Ovary (tissue), 9 donors: Measurements from ENCODE around the gene ACACB. TPM values are rescaled to one million over a fixed set of nuclear protein-coding genes. Genes with fewer than 3 reads are reported as not detected.

Experiments used
- DNase-seq, 5 donors: peaks; one replicate each; pipeline ENCODE4 v3.0.0-alpha.2; 2019 to 2020
- H3K27ac ChIP-seq, 2 donors: fragments of 200-600 bp; one replicate each; pipeline versions ENCODE4 v1.5.1 to v1.8.0; 2019 to 2022
- H3K27me3 ChIP-seq: fragments of 200-600 bp; one replicate; pipeline ENCODE4 v1.8.0; 2022
- H3K36me3 ChIP-seq: fragments of 200-600 bp; sonication (generic); one replicate; pipeline ENCODE4 v1.5.1; 2019
- H3K4me1 ChIP-seq: one replicate; pipeline ENCODE4 v1.8.1; 2013; ENCODE audit warnings: mild to moderate bottlenecking, moderate library complexity; ENCODE audit not compliant: insufficient read depth
- H3K4me3 ChIP-seq: fragments of 200-600 bp; sonication (generic); one replicate; pipeline ENCODE4 v1.5.1; 2017
- H3K9me3 ChIP-seq, 2 donors: fragments of 200-600 bp in 1 of 2; sonication (generic) in 1 of 2; one replicate each; pipeline versions ENCODE4 v1.5.1 to v1.8.1; 2013 to 2019; ENCODE audit warnings: mild to moderate bottlenecking in 1 of 2, moderate library complexity in 1 of 2
- EP300 ChIP-seq: sonication (generic); formaldehyde crosslinking; IDR thresholded peaks from one replicate; pipeline ENCODE4 v1.6.1; 2017; ENCODE audit warnings: antibody characterized with exemption
- POLR2A ChIP-seq: fragments of 450-650 bp; IDR thresholded peaks from one replicate; pipeline ENCODE4 v1.6.1; 2017; ENCODE audit warnings: antibody characterized with exemption, mild to moderate bottlenecking, moderate library complexity
- WGBS, 3 donors: extraction: QIAGEN DNeasy Blood & Tissue Kit in 1 of 3; methylation state at CpG; one replicate each; pipeline versions ENCODE4 v1.1.5 to v1.1.7; 2013 to 2017; 5-methylcytosine and 5-hydroxymethylcytosine counted together
- intact Hi-C, 4 donors: fragments of 100-400 bp; cut with DNase I; formaldehyde crosslinking; loops; one replicate each; pipeline versions ENCODE4 v1.11.0 to v1.15.1; 2022 to 2023
- polyA plus RNA-seq, 2 donors: library from polyadenylated mRNA; stranded (reverse); fragments of 200-250 nt in 1 of 2; fragments of 350-450 nt in 1 of 2; fragmentation: Illumina TruSeq in 1 of 2; extraction: RNeasy Lipid Tissue Mini Kit (QIAGEN cat#74804) in 1 of 2; gene quantifications; one replicate each; pipeline ENCODE4 v1.2.3, GENCODE V29; 2013 to 2014
- total RNA-seq, 7 donors: library from RNA; depleted of rRNA in 2 of 7; stranded (reverse); fragments of >200 nt in 2 of 7; fragmentation: NEBNext Ultra II Directional in 3 of 7; extraction: Animal tissue kit (Norgen Biotek cat#: 25700) in 3 of 7; gene quantifications; one replicate each; pipeline versions ENCODE4 v1.1.0 to v1.2.4, GENCODE V29; 2016 to 2023
- TF ChIP-seq, protein P1 (sequence below), 3 donors: fragments of 450-650 bp in 2 of 3; fragments of 200-600 bp in 1 of 3; IDR thresholded peaks; one replicate each; pipeline versions ENCODE4 v1.5.1 to v1.8.0; 2016 to 2022; ENCODE audit warnings: antibody characterized with exemption in 3 of 3, mild to moderate bottlenecking in 1 of 3
- donor health status: DM: no; HTN: no; CAD: no; lungs with moderate emphysema.
- donor health status: DM: no; HTN: no; CAD: no.
- donor health status: Bipolar disorder and iron deficiency.
- donor health status: DM: yes; HTN: yes; CAD: no.
- donor health status: DM: no; HTN: no; CAD: no.
- donor health status: DM: yes; HTN: yes; CAD: no.

The ACACB gene
- total and polyA plus RNA-seq, 9 donors: 20.5 to 56.5 (median 40.4) TPM

DNA sequence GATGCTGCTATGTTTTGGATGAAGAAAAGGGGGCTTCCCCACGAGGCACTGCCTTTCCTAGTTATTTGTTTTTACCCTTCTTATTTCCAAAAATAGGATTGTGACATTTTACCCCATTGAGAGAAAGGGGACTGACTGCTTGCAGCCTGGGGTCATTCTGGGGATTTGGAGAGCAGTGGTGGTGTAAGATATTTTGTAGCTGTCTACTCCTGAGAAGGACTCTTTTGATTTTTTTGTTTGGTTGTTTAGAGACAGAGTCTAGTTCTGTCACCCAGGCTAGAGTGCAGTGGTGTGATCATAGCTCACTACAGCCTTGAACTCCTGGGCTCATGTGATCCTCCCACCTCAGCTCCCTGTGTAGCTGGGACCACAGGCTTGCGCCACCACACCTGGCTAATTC lies 113.8 kb downstream of the ACACB start:
- no peaks in the 10 kb centered on the region for H3K36me3 ChIP-seq

GRCh38 chr12:109232731-109233130 lies 116.3 kb downstream of the ACACB start:
- TF ChIP-seq, protein P1, sequence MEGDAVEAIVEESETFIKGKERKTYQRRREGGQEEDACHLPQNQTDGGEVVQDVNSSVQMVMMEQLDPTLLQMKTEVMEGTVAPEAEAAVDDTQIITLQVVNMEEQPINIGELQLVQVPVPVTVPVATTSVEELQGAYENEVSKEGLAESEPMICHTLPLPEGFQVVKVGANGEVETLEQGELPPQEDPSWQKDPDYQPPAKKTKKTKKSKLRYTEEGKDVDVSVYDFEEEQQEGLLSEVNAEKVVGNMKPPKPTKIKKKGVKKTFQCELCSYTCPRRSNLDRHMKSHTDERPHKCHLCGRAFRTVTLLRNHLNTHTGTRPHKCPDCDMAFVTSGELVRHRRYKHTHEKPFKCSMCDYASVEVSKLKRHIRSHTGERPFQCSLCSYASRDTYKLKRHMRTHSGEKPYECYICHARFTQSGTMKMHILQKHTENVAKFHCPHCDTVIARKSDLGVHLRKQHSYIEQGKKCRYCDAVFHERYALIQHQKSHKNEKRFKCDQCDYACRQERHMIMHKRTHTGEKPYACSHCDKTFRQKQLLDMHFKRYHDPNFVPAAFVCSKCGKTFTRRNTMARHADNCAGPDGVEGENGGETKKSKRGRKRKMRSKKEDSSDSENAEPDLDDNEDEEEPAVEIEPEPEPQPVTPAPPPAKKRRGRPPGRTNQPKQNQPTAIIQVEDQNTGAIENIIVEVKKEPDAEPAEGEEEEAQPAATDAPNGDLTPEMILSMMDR (IDR thresholded peaks at IDR 0.05): no peak
- no peak for TF ChIP-seq POLR2A
- TF ChIP-seq EP300: no peak
- intact Hi-C loops: no loop called here
- Histone ChIP-seq H3K9me3 (no peaks in the 10 kb centered on the region), H3K4me1 (no peaks in the 10 kb centered on the region), H3K27ac (no peak overlapping the region), H3K4me3 (no peak overlapping the region), H3K27me3 (no peaks in the 10 kb centered on the region), H3K36me3 (no peaks in the 10 kb centered on the region)
- 84 to 92% (median 84%) methylated on average over 7 of the region's 7 CpGs for WGBS, 3 donors
- DNase-seq: no peak

More for the DNA sequence above, 113.8 kb downstream of the ACACB start:
- no peaks in the 10 kb centered on the region for H3K4me1 ChIP-seq
- no peak overlapping the region for H3K27ac ChIP-seq
- WGBS, 3 donors: 64 to 70% (median 69%) methylated on average over 2 of the region's 2 CpGs
- intact Hi-C loops: no loop called here
- TF ChIP-seq, protein P1 (IDR thresholded peaks at IDR 0.05): no peak
- TF ChIP-seq POLR2A: no peak
- no peak for TF ChIP-seq EP300
- H3K4me3 ChIP-seq: no peak overlapping the region
- DNase-seq: no peak
- no peaks in the 10 kb centered on the region for H3K27me3 ChIP-seq
- H3K9me3 ChIP-seq: no peaks in the 10 kb centered on the region

GRCh38 chr12:109234012-109234411 lies 117.6 kb downstream of the ACACB start:
- no peak overlapping the region for H3K4me3 ChIP-seq
- no peaks in the 10 kb centered on the region for H3K9me3 ChIP-seq
- no peak overlapping the region for H3K27ac ChIP-seq
- TF ChIP-seq, protein P1 (IDR thresholded peaks at IDR 0.05): no peak
- no peak for TF ChIP-seq EP300
- TF ChIP-seq POLR2A: no peak
- intact Hi-C loops: no loop called here
- 78 to 88% (median 81%) methylated on average over 15 of the region's 15 CpGs for WGBS, 3 donors
- no peaks in the 10 kb centered on the region for H3K4me1 ChIP-seq
- no peaks in the 10 kb centered on the region for H3K36me3 ChIP-seq
- no peak for DNase-seq
- no peaks in the 10 kb centered on the region for H3K27me3 ChIP-seq

GRCh38 chr12:109236257-109236656 lies 119.9 kb downstream of the ACACB start:
- Histone ChIP-seq H3K36me3 (no peaks in the 10 kb centered on the region), H3K27me3 (no peaks in the 10 kb centered on the region), H3K9me3 (no peaks in the 10 kb centered on the region), H3K4me3 (no peak overlapping the region), H3K4me1 (no peaks in the 10 kb centered on the region), H3K27ac (no peak overlapping the region)
- 80 to 85% (median 81%) methylated on average over 6 of the region's 6 CpGs for WGBS, 3 donors
- TF ChIP-seq POLR2A (no peak), EP300 (no peak)
- TF ChIP-seq, protein P1 (IDR thresholded peaks at IDR 0.05): no peak
- intact Hi-C loops: no loop called here
- DNase-seq: no peak
